Coronary artery (tissue), 2 donors: ENCODE results near the gene ACAN.

Experiments
- DNase-seq: peaks from one replicate; pipeline ENCODE4 v3.0.0-alpha.2; 2017; ENCODE audit warnings: low spot score
- H3K27ac ChIP-seq, 2 donors: fragments of 200-600 bp; sonication (generic); one replicate each; pipeline ENCODE4 v1.5.1; 2016 to 2019
- H3K4me3 ChIP-seq: fragments of 200-600 bp; sonication (generic); 2 replicates; pipeline ENCODE4 v1.5.1; 2016; ENCODE audit warnings: mild to moderate bottlenecking, moderate library complexity
- CTCF ChIP-seq: fragments of 200-600 bp; sonication (generic); IDR thresholded peaks from one replicate; pipeline ENCODE4 v1.5.1; 2019; ENCODE audit warnings: antibody characterized with exemption

ACAN gene

GRCh38 chr15:88860212-88860611, 57.0 kb downstream of the ACAN start:
- DNase-seq, result no peak
- TF ChIP-seq CTCF, result no peak

GRCh38 chr15:88863412-88863811, 60.2 kb downstream of the ACAN start:
- TF ChIP-seq CTCF, result no peak
- Histone ChIP-seq H3K27ac (no peak overlapping the region), H3K4me3 (no peak overlapping the region)
- DNase-seq, result no peak

More at GRCh38 chr15:88860212-88860611, 57.0 kb downstream of the ACAN start:
- H3K27ac ChIP-seq, result no peak overlapping the region
- H3K4me3 ChIP-seq, result no peak overlapping the region

- TF ChIP-seq CTCF, result no peak
- no peak for DNase-seq
- H3K4me3 ChIP-seq, result no peak overlapping the region
- H3K27ac ChIP-seq, result no peak overlapping the region
Measured at GRCh38 chr15:88864861-88865497, 61.7 kb downstream of the ACAN start.

- H3K27ac ChIP-seq, result no peak overlapping the region
- no peak for DNase-seq
- no peak overlapping the region for H3K4me3 ChIP-seq
- no peak for TF ChIP-seq CTCF
Measured at GRCh38 chr15:88865498-88866099, 62.4 kb downstream of the ACAN start.

- Histone ChIP-seq H3K27ac (no peak overlapping the region), H3K4me3 (no peak overlapping the region)
- no peak for DNase-seq
- TF ChIP-seq CTCF, result no peak
Measured at GRCh38 chr15:88866295-88866881, 63.2 kb downstream of the ACAN start.

- DNase-seq, result no peak
- no peak for TF ChIP-seq CTCF
- Histone ChIP-seq H3K4me3 (no peak overlapping the region), H3K27ac (no peak overlapping the region)
Measured at GRCh38 chr15:88871313-88871712, 68.1 kb downstream of the ACAN start.

- no peak for TF ChIP-seq CTCF
- Histone ChIP-seq H3K4me3 (no peak overlapping the region), H3K27ac (no peak overlapping the region)
- no peak for DNase-seq
Measured at GRCh38 chr15:88872106-88872505, 68.9 kb downstream of the ACAN start.
